DOHH2 (cell line): ENCODE results near the gene C9orf72.

Experiments
- H3F3A ChIP-seq: fragments of 200-600 bp; sonication (generic), shearing (Covaris generic); 2 replicates; pipeline ENCODE4 v1.6.0; 2016; ENCODE audit warnings: antibody characterized with exemption, mild to moderate bottlenecking; ENCODE audit not compliant: control insufficient read depth, insufficient read depth
- H3K27ac ChIP-seq: fragments of 200-600 bp; sonication (generic); 2 replicates; pipeline ENCODE4 v1.5.1; 2014; ENCODE audit warnings: low read depth, mild to moderate bottlenecking, low read length, moderate library complexity
- H3K27me3 ChIP-seq: fragments of 200-600 bp; sonication (generic); 2 replicates; pipeline ENCODE4 v1.6.1; 2014; ENCODE audit warnings: mild to moderate bottlenecking, low read length, mixed read lengths; ENCODE audit not compliant: control insufficient read depth
- H3K36me3 ChIP-seq: fragments of 200-600 bp; sonication (generic); 2 replicates; pipeline ENCODE4 v1.6.1; 2014; ENCODE audit warnings: mild to moderate bottlenecking, low read length, moderate library complexity, mixed read lengths; ENCODE audit not compliant: control insufficient read depth
- H3K4me1 ChIP-seq: fragments of 200-600 bp; sonication (generic); 2 replicates; pipeline ENCODE4 v1.6.1; 2014; ENCODE audit warnings: mild to moderate bottlenecking, low read length, mixed read lengths; ENCODE audit not compliant: control insufficient read depth
- H3K4me2 ChIP-seq: fragments of 200-600 bp; sonication (generic); 2 replicates; pipeline ENCODE4 v1.6.0; 2014; ENCODE audit warnings: mild to moderate bottlenecking, low read length, moderate library complexity
- H3K4me3 ChIP-seq: fragments of 200-600 bp; sonication (generic); 2 replicates; pipeline ENCODE4 v1.5.1; 2014; ENCODE audit warnings: mild to moderate bottlenecking, low read length, mixed read lengths
- H3K79me2 ChIP-seq: fragments of 200-600 bp; sonication (generic); 2 replicates; pipeline ENCODE4 v1.6.1; 2014; ENCODE audit warnings: mild to moderate bottlenecking, low read length, mixed read lengths; ENCODE audit not compliant: control insufficient read depth
- H3K9me2 ChIP-seq: fragments of 200-600 bp; sonication (generic); replicated peaks from 2 replicates; pipeline ENCODE4 v1.6.1; 2014; ENCODE audit warnings: mild to moderate bottlenecking, low read length, mixed read lengths; ENCODE audit not compliant: control insufficient read depth
- H3K9me3 ChIP-seq: fragments of 200-600 bp; sonication (generic); 2 replicates; pipeline ENCODE4 v1.6.1; 2014; ENCODE audit warnings: antibody characterized with exemption, low read length, mixed read lengths; ENCODE audit not compliant: control insufficient read depth, insufficient read depth
- H4K20me1 ChIP-seq: fragments of 200-600 bp; sonication (generic); 2 replicates; pipeline ENCODE4 v1.6.0; 2014; ENCODE audit warnings: low read depth, mild to moderate bottlenecking, antibody characterized with exemption, low read length, moderate library complexity; ENCODE audit not compliant: control insufficient read depth, insufficient read depth
- EZH2phosphoT487 ChIP-seq: fragments of 200-600 bp; sonication (generic); IDR thresholded peaks from 2 replicates; pipeline ENCODE4 v1.6.1; 2017; ENCODE audit warnings: borderline replicate concordance, mild to moderate bottlenecking, antibody characterized with exemption, low read length, moderate library complexity, mixed read lengths
- TF ChIP-seq, protein P1 (sequence below): fragments of 200-600 bp; sonication (generic); IDR thresholded peaks from one replicate; pipeline ENCODE4 v1.5.1; 2014; ENCODE audit warnings: antibody characterized with exemption, mild to moderate bottlenecking, low read depth, low read length; ENCODE audit not compliant: poor library complexity, severe bottlenecking

C9orf72 gene

DNA sequence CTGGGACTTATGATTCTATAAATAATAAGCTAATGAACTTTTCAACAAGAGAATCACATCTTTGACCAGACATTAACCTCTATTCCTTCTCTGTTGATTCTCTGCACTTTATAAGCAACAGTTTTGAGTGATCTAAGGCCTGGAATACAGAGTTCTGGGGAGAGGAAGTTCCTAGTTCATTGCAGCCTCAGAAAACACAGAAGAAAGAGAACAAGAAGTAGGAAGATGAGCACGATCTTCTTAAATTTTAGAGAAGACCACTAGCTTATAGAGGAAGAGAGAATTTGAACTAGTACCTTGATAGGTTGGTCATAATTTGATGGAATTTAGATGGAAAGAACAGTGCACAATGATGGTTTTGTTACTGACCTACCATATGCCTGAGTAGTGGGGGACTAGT lies 8.5 kb upstream of the C9orf72 start:
- Histone ChIP-seq H3K4me3 (no peak overlapping the region), H3F3A (no peaks in the 10 kb centered on the region), H3K79me2 (no peaks in the 10 kb centered on the region), H3K9me2 (no peaks in the 10 kb centered on the region), H3K27me3 (no peaks in the 10 kb centered on the region), H3K4me1 (peaks cover 15% of the 10 kb centered on the region), H3K9me3 (peaks cover 9% of the 10 kb centered on the region; the same call in 1 of the 2 replicates), H4K20me1 (no peaks in the 10 kb centered on the region), H3K27ac (no peak overlapping the region), H3K4me2 (no peak overlapping the region), H3K36me3 (no peaks in the 10 kb centered on the region)
- no peak for TF ChIP-seq EZH2phosphoT487
- TF ChIP-seq, protein P1, sequence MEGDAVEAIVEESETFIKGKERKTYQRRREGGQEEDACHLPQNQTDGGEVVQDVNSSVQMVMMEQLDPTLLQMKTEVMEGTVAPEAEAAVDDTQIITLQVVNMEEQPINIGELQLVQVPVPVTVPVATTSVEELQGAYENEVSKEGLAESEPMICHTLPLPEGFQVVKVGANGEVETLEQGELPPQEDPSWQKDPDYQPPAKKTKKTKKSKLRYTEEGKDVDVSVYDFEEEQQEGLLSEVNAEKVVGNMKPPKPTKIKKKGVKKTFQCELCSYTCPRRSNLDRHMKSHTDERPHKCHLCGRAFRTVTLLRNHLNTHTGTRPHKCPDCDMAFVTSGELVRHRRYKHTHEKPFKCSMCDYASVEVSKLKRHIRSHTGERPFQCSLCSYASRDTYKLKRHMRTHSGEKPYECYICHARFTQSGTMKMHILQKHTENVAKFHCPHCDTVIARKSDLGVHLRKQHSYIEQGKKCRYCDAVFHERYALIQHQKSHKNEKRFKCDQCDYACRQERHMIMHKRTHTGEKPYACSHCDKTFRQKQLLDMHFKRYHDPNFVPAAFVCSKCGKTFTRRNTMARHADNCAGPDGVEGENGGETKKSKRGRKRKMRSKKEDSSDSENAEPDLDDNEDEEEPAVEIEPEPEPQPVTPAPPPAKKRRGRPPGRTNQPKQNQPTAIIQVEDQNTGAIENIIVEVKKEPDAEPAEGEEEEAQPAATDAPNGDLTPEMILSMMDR, result no peak

DNA sequence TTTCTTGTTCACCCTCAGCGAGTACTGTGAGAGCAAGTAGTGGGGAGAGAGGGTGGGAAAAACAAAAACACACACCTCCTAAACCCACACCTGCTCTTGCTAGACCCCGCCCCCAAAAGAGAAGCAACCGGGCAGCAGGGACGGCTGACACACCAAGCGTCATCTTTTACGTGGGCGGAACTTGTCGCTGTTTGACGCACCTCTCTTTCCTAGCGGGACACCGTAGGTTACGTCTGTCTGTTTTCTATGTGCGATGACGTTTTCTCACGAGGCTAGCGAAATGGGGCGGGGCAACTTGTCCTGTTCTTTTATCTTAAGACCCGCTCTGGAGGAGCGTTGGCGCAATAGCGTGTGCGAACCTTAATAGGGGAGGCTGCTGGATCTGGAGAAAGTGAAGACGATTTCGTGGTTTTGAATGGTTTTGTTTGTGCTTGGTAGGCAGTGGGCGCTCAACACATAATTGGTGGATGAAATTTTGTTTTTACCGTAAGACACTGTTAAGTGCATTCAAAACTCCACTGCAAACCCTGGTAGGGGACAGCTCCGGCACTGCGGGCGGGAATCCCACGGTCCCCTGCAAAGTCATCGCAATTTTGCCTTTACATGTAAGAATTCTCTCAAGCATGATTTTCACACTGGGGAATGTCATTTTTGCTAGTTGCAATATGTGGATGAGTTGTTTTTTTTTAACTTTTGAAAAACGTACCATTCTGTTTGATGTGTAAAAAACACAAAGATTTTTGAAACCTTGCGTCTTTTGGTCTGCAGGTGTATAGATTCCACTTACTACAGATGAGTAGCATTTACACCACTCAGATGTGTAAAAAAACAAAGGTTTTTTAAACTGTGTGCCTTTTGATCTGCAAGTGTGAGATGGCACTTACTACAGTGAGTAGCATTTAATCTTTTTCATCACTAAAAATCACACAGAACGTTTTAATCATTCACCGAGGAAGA lies 631 bp upstream of the C9orf72 start:
- H3K4me1 ChIP-seq, result peaks cover 24% of the 10 kb centered on the region
- peak overlapping the region; percentile 81 for H3K27ac ChIP-seq
- H3K9me2 ChIP-seq, result no peaks in the 10 kb centered on the region
- no peak for TF ChIP-seq EZH2phosphoT487
- TF ChIP-seq, protein P1, result no peak
- H3K4me2 ChIP-seq, result peak overlapping the region; percentile 84
- H3K79me2 ChIP-seq, result peaks cover 40% of the 10 kb centered on the region
- H3K36me3 ChIP-seq, result peaks cover 4% of the 10 kb centered on the region; the same call in 1 of the 2 replicates
- peaks cover 8% of the 10 kb centered on the region; the same call in 1 of the 2 replicates for H3K9me3 ChIP-seq
- peak overlapping the region; percentile 81 for H3K4me3 ChIP-seq
- H3K27me3 ChIP-seq, result no peaks in the 10 kb centered on the region
- H4K20me1 ChIP-seq, result no peaks in the 10 kb centered on the region
- no peaks in the 10 kb centered on the region for H3F3A ChIP-seq

DNA sequence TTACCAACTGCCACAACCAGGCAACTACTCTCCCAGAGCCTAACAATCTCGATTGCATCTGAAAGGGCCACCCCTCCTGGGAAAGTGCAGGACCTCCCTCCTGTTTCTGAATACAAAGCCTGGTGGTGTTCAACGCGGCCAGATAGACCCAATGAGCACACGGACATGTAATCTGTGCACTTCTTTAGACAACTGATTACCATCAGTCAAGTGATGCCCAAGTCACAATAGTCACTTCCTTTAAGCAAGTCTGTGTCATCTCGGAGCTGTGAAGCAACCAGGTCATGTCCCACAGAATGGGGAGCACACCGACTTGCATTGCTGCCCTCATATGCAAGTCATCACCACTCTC lies 739 bp downstream of the C9orf72 start:
- Histone ChIP-seq H3K27me3 (no peaks in the 10 kb centered on the region), H3K4me2 (peak overlapping the region; percentile 84), H3K27ac (peak overlapping the region; percentile 81; the same call in 1 of the 2 replicates), H4K20me1 (no peaks in the 10 kb centered on the region), H3F3A (no peaks in the 10 kb centered on the region), H3K79me2 (peaks cover 54% of the 10 kb centered on the region), H3K9me3 (no peaks in the 10 kb centered on the region), H3K9me2 (no peaks in the 10 kb centered on the region), H3K4me3 (peak overlapping the region; percentile 81), H3K36me3 (peaks cover 6% of the 10 kb centered on the region; the same call in 1 of the 2 replicates), H3K4me1 (peaks cover 24% of the 10 kb centered on the region)
- TF ChIP-seq EZH2phosphoT487, result no peak
- TF ChIP-seq, protein P1, result no peak
